Measurements from ENCODE around the gene PRR32.

PRR32 gene

DNA sequence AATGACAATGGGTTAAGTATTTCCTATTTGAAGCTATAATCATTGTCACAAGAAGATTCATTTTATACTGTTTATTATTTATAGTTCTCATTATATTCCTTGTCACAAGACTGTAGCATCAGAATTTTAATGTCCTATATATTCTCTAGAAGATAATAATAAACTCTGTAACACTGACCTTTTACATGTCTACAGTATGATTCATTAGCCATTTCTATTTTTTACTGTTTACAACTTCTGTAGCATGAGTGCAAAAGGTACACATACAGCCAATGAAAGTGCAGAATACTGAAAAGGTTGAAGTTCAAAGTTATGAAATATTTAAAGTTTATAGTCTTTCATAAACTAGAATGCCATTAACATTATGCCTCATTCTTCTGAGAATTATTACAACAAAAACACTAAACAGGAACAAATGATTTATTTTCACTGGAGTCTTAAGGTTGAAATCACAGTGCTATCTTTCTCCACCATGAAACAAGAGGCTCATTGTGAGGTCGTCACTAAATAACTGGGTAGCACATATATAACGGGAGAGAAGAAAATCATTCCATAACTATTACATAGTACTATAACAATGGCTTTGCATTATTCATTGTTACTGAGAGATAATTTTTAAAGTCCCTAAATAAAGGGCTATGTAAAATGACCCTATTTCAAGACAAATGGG lies 4.9 kb downstream of the PRR32 start:
- DNase-seq (ENCODE audit: low read depth), result no peak
- no peak overlapping the region for H3K4me3 ChIP-seq (ENCODE audit: low read length)
- TF ChIP-seq, protein P1, sequence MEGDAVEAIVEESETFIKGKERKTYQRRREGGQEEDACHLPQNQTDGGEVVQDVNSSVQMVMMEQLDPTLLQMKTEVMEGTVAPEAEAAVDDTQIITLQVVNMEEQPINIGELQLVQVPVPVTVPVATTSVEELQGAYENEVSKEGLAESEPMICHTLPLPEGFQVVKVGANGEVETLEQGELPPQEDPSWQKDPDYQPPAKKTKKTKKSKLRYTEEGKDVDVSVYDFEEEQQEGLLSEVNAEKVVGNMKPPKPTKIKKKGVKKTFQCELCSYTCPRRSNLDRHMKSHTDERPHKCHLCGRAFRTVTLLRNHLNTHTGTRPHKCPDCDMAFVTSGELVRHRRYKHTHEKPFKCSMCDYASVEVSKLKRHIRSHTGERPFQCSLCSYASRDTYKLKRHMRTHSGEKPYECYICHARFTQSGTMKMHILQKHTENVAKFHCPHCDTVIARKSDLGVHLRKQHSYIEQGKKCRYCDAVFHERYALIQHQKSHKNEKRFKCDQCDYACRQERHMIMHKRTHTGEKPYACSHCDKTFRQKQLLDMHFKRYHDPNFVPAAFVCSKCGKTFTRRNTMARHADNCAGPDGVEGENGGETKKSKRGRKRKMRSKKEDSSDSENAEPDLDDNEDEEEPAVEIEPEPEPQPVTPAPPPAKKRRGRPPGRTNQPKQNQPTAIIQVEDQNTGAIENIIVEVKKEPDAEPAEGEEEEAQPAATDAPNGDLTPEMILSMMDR (conservative IDR thresholded peaks at IDR 0.05; ENCODE audit: low read depth, low read length), result no peak

DNA sequence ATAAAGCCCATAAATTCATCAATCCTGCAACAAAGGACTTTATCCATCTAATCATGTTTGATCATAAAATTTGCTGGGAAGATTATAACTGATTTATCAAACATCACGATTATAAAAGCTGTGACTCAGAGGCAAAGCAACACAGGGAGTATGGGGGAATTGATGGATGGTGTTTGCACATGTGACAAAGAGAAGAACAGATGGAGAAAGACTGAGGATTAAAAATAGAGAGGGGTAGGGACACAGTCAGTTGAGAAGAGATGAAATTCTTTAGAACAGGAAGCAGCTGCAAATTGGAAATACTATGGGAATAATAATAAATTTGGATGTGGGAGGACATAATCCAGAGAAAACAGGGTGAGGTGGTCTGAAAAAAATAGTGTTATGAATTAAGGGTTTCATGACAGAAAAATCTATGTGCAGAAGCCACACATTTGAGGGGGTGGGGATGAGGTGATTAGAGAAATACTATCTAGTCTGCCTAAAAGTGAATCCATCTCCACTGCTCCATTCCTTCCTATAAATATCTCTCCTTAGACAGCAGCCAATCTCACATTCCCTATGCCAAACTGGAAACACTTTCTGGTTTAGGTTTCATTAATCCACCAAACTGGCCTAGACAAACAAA lies 6.2 kb downstream of the PRR32 start:
- DNase-seq (ENCODE audit: low read depth), result no peak
- TF ChIP-seq, protein P1 (conservative IDR thresholded peaks at IDR 0.05; ENCODE audit: low read depth, low read length), result no peak
- no peak overlapping the region for H3K4me3 ChIP-seq (ENCODE audit: low read length)

DNA sequence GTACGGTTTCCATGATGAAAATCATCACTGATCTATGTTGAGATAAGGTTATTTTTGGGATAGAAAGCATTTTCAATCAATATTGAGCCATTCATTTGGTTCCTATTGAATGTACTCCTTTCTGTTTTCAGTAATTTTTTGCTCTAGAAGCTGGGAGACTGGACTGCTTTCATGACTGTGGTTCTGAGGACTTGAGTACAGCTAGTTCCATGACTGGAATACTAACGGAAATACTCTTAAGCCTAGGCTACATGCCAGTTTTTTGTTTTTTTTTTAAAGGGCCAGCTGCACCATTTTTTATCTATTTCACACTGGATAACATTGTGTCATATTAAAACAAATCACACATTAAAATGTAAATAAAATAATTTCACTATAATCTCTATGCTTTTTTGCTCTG lies 16.7 kb downstream of the PRR32 start:
- TF ChIP-seq, protein P1 (conservative IDR thresholded peaks at IDR 0.05; ENCODE audit: low read depth, low read length), result no peak
- H3K4me3 ChIP-seq (ENCODE audit: low read length), result no peak overlapping the region
- no peak for DNase-seq (ENCODE audit: low read depth)

DNA sequence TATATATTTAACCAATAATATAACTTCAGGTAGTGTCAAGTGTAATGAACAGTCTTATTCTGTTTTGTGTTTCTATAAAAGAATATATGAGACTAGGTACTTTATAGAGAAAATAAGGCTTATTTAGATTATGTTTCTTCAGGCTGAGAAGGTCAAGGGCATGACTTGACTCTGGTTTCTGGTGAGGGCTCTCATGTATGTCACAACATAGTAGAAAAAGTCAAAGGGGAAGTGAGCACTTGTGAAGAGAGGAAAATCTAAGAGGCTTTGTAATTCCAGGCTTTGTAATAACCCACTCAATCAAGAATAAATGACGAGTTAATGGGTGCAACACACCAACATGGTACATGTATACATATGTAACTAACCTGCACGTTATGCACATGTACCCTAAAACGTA lies 27.6 kb downstream of the PRR32 start:
- no peak for DNase-seq (ENCODE audit: low read depth)
- TF ChIP-seq, protein P1 (conservative IDR thresholded peaks at IDR 0.05; ENCODE audit: low read depth, low read length), result no peak

DNA sequence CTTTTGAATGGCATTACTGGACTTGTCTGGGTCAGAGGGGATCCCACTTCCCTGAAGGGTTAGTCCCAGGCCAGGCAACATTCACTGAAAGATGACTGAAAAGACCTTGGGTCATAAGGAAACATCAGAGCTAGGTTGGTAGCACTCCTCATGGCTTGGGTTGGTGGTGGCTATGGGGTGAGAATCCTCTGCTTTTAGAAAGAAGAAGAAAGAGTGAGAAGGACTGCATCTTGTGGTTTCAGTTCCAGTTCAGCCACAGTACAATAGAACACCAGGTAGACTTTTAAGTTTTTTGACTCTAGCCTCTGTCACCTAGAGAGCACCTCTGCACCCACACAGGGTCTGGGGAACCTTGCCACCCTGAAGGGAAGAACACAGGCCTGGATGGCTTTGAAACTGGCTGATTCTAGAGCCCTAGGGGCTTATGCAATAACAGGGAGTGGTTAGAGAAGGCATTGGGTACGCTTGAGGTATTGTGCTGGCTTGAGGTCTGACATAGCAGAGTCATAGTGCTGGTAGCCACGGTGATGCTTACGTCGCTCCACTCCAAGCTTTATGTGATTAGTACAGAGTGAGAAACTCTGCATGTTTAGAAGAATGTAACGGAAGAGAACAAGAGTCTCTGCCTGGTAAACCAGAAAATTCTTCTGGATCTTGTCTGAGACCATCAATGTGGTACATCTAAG lies 36.5 kb downstream of the PRR32 start:
- H3K4me3 ChIP-seq (ENCODE audit: low read length), result no peak overlapping the region
- DNase-seq (ENCODE audit: low read depth), result no peak
- TF ChIP-seq, protein P1 (conservative IDR thresholded peaks at IDR 0.05; ENCODE audit: low read depth, low read length), result no peak

More for the DNA sequence above, 27.6 kb downstream of the PRR32 start:
- no peak overlapping the region for H3K4me3 ChIP-seq (ENCODE audit: low read length)
